Renal cortex interstitium (tissue), 11 donors: ENCODE data around the gene REV3L. TPM values are rescaled to one million over a fixed set of nuclear protein-coding genes. Genes with fewer than 3 reads are reported as not detected.
"Not testable (repeated sequence)": the region's sequence is repeated elsewhere in the genome, so short reads cannot be mapped to it uniquely, and the experiment has no call there.

Source experiments
- DNase-seq, 11 donors: peaks; one replicate each; pipeline ENCODE4 v3.0.0-alpha.2; 2013; ENCODE audit warnings: low read depth in 9 of 11, low spot score in 4 of 11; ENCODE audit errors: extremely low read depth in 1 of 11
- polyA plus RNA-seq, 3 donors: library from polyadenylated mRNA; unstranded; fragments of 120-200 nt; gene quantifications; one replicate each; pipeline ENCODE4 v1.2.1, GENCODE V29; 2013; ENCODE audit not compliant: insufficient read length in 3 of 3

The REV3L gene
- polyA plus RNA-seq, 3 donors: 40.8 to 42.2 (median 41.7) TPM

GRCh38 chr6:111502154-111502553 is 19.1 kb upstream of the REV3L start:
- DNase-seq: no peak

- DNase-seq: no peak
Observed at GRCh38 chr6:111499269-111499793, 16.3 kb upstream of the REV3L start.

- DNase-seq: no peak
Observed at GRCh38 chr6:111494951-111495635, 12.1 kb upstream of the REV3L start.

- DNase-seq: no peak
Observed at GRCh38 chr6:111492499-111492898, 9.5 kb upstream of the REV3L start.

GRCh38 chr6:111490067-111490466 is 7.0 kb upstream of the REV3L start:
- no peak for DNase-seq

GRCh38 chr6:111487661-111488060 is 4.6 kb upstream of the REV3L start:
- DNase-seq: no peak

- no peak for DNase-seq
Observed at GRCh38 chr6:111486921-111487320, 3.9 kb upstream of the REV3L start.

- no peak for DNase-seq
Observed at GRCh38 chr6:111486475-111486874, 3.5 kb upstream of the REV3L start.

GRCh38 chr6:111485342-111485741 is 2.3 kb upstream of the REV3L start:
- no peak for DNase-seq

- DNase-seq: no peak
Observed at GRCh38 chr6:111484633-111484930, 1.6 kb upstream of the REV3L start.

GRCh38 chr6:111483736-111484632 is 966 bp upstream of the REV3L start:
- DNase-seq: peak; percentile 80 to 91 (median 87)

GRCh38 chr6:111482188-111482958 is 645 bp downstream of the REV3L start:
- peak in 5 of 11 donors; percentile 28 to 52 (median 46) for DNase-seq

GRCh38 chr6:111481836-111482187 is 1.2 kb downstream of the REV3L start:
- no peak for DNase-seq

GRCh38 chr6:111480988-111481822 is 1.8 kb downstream of the REV3L start:
- no peak for DNase-seq

- peak in 3 of 11 donors; percentile 27 to 41 (median 35) for DNase-seq
Observed at GRCh38 chr6:111478749-111479148, 4.3 kb downstream of the REV3L start.

GRCh38 chr6:111478064-111478476 is 4.9 kb downstream of the REV3L start:
- DNase-seq: no peak

- no peak for DNase-seq
Observed at GRCh38 chr6:111477481-111477938, 5.5 kb downstream of the REV3L start.

- DNase-seq: not testable (repeated sequence)
Observed at GRCh38 chr6:111476061-111476460, 7.0 kb downstream of the REV3L start.

- DNase-seq: no peak
Observed at GRCh38 chr6:111474771-111475170, 8.2 kb downstream of the REV3L start.
